Limb (tissue), 2 donors: ENCODE measurements around the gene CHMP2B.
"Not testable (repeated sequence)": the region's sequence is repeated elsewhere in the genome, so short reads cannot be mapped to it uniquely, and the experiment has no call there.

Experiments used
- DNase-seq, 2 donors: peaks; one replicate each; pipeline ENCODE4 v3.0.0-alpha.2; 2016; ENCODE audit errors: extremely low spot score in 2 of 2

CHMP2B gene

GRCh38 chr3:87229113-87229512 lies 2.0 kb downstream of the CHMP2B start:
- no peak for DNase-seq

GRCh38 chr3:87233805-87234204 lies 6.7 kb downstream of the CHMP2B start:
- no peak for DNase-seq

GRCh38 chr3:87236093-87236492 lies 9.0 kb downstream of the CHMP2B start:
- DNase-seq: no peak

- DNase-seq: no peak
Measured at GRCh38 chr3:87246662-87247429, 19.7 kb downstream of the CHMP2B start.

- DNase-seq: no peak
Measured at GRCh38 chr3:87247430-87247773, 20.3 kb downstream of the CHMP2B start.

GRCh38 chr3:87248231-87248630 lies 21.1 kb downstream of the CHMP2B start:
- not testable (repeated sequence) for DNase-seq

GRCh38 chr3:87248831-87249230 lies 21.7 kb downstream of the CHMP2B start:
- no peak for DNase-seq

GRCh38 chr3:87250009-87250408 lies 22.9 kb downstream of the CHMP2B start:
- DNase-seq: no peak

- DNase-seq: peak; percentile 34 to 43
Measured at GRCh38 chr3:87260270-87260669, 33.2 kb downstream of the CHMP2B start.

GRCh38 chr3:87261925-87262324 lies 34.8 kb downstream of the CHMP2B start:
- DNase-seq: no peak

- DNase-seq: no peak
Measured at GRCh38 chr3:87267953-87268645, 41.0 kb downstream of the CHMP2B start.

- no peak for DNase-seq
Measured at GRCh38 chr3:87268646-87269211, 41.6 kb downstream of the CHMP2B start.

GRCh38 chr3:87269723-87270122 lies 42.6 kb downstream of the CHMP2B start:
- DNase-seq: no peak

GRCh38 chr3:87270908-87271700 lies 44.0 kb downstream of the CHMP2B start:
- DNase-seq: no peak

- no peak for DNase-seq
Measured at GRCh38 chr3:87272718-87273341, 45.7 kb downstream of the CHMP2B start.

GRCh38 chr3:87276484-87276883 lies 49.4 kb downstream of the CHMP2B start, which contains the start of gene POU1F1:
TSS of gene POU1F1 (minus strand) at chr3:87276584. CDS start at chr3:87276462, 122 bp downstream.
- DNase-seq: no peak

- DNase-seq: no peak
Measured at GRCh38 chr3:87287011-87287410, 59.9 kb downstream of the CHMP2B start.

GRCh38 chr3:87288446-87288845 lies 61.3 kb downstream of the CHMP2B start:
- DNase-seq: no peak

- DNase-seq: peak in 1 of 2 donors; percentile 65
Measured at GRCh38 chr3:87298111-87298718, 71.1 kb downstream of the CHMP2B start.

GRCh38 chr3:87305031-87305430 lies 77.9 kb downstream of the CHMP2B start:
- DNase-seq: not testable (repeated sequence)
